ENCODE data around the gene CCDC120.

The CCDC120 gene

DNA sequence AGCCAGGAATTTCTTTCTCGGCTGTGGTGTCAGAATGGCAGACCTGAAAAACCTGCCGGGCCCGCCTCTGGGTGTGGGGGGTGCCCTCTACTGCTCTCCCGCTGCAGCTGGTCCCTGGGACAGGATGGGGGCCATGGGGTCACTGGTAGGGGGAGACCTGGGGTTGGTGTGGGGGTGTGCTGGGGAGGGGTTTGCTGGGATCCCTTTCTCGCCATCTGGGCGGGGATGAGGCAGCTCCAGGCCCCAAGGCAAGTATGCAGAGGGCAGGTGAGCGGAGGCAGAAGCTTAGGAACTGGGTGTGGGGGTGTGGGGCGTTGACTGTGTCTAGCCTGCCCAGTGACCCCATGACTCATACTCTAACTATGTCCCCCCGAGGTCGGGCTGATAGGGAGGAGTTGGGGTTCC lies 884 bp downstream of the CCDC120 start:
- TF ChIP-seq, protein P1, sequence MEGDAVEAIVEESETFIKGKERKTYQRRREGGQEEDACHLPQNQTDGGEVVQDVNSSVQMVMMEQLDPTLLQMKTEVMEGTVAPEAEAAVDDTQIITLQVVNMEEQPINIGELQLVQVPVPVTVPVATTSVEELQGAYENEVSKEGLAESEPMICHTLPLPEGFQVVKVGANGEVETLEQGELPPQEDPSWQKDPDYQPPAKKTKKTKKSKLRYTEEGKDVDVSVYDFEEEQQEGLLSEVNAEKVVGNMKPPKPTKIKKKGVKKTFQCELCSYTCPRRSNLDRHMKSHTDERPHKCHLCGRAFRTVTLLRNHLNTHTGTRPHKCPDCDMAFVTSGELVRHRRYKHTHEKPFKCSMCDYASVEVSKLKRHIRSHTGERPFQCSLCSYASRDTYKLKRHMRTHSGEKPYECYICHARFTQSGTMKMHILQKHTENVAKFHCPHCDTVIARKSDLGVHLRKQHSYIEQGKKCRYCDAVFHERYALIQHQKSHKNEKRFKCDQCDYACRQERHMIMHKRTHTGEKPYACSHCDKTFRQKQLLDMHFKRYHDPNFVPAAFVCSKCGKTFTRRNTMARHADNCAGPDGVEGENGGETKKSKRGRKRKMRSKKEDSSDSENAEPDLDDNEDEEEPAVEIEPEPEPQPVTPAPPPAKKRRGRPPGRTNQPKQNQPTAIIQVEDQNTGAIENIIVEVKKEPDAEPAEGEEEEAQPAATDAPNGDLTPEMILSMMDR (IDR thresholded peaks at IDR 0.05), result no peak
- no peak overlapping the region for H3K4me3 ChIP-seq (ENCODE audit: low read depth in 1 of 2, low read length in 1 of 2)
- H3K27me3 ChIP-seq, result no peaks in the 10 kb centered on the region
- no peaks in the 10 kb centered on the region for H3K4me1 ChIP-seq (ENCODE audit: control insufficient read depth in 1 of 2, insufficient read depth in 1 of 2, low read depth in 1 of 2, low read length in 1 of 2)
- no peaks in the 10 kb centered on the region for H3K9me3 ChIP-seq
- no peak overlapping the region for H3K27ac ChIP-seq
- no peaks in the 10 kb centered on the region for H3K36me3 ChIP-seq

DNA sequence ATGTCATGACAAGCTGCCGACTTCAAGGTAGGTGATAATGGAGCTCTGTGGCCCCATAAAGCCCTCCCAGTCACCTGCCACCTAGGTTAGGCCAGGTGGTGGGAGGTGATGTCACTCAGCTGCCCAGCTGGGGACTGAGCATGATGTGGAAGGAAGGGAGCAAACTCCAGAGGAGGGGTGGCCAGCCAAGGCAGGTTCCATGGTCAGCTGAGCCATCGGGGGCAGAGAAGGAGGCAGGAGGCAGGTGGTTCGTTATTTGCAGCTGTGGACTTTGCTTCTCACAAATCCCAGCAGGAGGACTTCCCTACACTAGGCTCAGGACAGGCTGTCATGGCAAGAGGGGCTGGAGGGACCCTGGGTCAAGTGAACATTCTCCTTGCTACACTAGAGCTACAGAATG lies 2.1 kb downstream of the CCDC120 start:
- Histone ChIP-seq H3K27me3 (no peaks in the 10 kb centered on the region), H3K4me1 (ENCODE audit: control insufficient read depth in 1 of 2, insufficient read depth in 1 of 2, low read depth in 1 of 2, low read length in 1 of 2) (no peaks in the 10 kb centered on the region), H3K36me3 (no peaks in the 10 kb centered on the region), H3K4me3 (ENCODE audit: low read depth in 1 of 2, low read length in 1 of 2) (no peak overlapping the region), H3K27ac (no peak overlapping the region), H3K9me3 (no peaks in the 10 kb centered on the region)
- TF ChIP-seq, protein P1 (IDR thresholded peaks at IDR 0.05), result no peak

DNA sequence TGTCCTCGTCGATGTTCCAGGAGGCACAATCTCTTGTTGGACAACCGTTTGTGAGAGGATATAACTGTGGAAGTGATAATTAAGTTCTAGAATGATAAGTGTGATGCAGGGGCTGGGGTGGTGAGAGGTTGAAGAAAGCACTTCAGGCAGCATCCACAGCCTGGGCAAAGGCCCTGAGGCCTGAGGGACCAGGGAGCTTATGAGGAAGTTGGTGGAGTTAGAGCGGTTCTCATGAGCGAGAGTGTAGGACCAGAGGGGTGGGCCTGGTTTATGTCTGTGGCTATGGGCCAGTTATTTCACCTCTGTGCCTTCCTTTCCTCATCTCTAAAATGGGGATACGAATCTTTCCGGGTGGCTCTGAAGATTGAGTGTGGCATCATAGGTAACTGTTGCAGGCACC lies 2.7 kb downstream of the CCDC120 start:
- TF ChIP-seq, protein P1 (IDR thresholded peaks at IDR 0.05), result no peak
- Histone ChIP-seq H3K4me3 (ENCODE audit: low read depth in 1 of 2, low read length in 1 of 2) (no peak overlapping the region), H3K27me3 (no peaks in the 10 kb centered on the region), H3K27ac (no peak overlapping the region), H3K9me3 (no peaks in the 10 kb centered on the region), H3K36me3 (no peaks in the 10 kb centered on the region), H3K4me1 (ENCODE audit: control insufficient read depth in 1 of 2, insufficient read depth in 1 of 2, low read depth in 1 of 2, low read length in 1 of 2) (no peaks in the 10 kb centered on the region)

DNA sequence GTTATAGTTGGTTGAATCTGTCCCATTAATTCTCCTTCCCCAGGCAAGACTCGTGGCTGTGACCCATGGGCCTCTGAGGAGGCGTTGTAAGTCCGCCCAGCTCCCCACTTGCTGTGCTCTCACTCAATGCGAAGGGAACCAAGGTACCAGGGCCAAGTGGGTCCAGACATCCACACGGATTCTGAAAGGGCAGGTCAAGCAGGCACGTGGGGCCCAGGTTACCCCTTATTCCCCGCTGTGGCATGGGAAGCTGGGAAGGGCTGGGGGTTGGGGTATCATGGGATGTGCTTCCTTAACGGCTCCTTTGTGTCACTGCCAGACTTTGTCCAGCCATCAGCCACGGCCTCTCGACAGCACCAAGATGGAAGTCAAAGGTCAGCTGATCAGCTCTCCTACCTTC lies 3.1 kb downstream of the CCDC120 start:
- H3K4me3 ChIP-seq (ENCODE audit: low read depth in 1 of 2, low read length in 1 of 2), result no peak overlapping the region
- no peaks in the 10 kb centered on the region for H3K9me3 ChIP-seq
- H3K36me3 ChIP-seq, result no peaks in the 10 kb centered on the region
- H3K4me1 ChIP-seq (ENCODE audit: control insufficient read depth in 1 of 2, insufficient read depth in 1 of 2, low read depth in 1 of 2, low read length in 1 of 2), result no peaks in the 10 kb centered on the region
- TF ChIP-seq, protein P1 (IDR thresholded peaks at IDR 0.05), result no peak
- H3K27ac ChIP-seq, result no peak overlapping the region
- no peaks in the 10 kb centered on the region for H3K27me3 ChIP-seq

DNA sequence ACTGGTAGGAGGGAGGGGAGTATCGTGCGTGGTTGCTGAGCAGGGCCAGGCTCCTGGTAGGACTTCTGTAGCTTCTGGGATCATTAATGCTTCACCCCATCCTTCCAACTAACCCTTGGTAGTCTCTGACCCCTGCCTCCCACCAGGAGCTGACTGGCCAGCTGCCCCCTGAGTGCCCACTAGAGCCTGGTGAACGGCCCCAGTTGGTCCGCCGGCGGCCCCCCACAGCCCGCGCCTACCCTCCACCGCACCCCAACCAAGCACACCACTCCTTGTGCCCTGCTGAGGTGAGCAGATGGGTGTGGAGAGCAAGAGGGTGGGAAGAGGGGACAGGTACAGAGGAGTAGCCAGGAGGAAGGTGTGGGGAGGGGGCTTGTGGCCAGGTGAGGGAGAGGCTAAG lies 4.9 kb downstream of the CCDC120 start:
- H3K27me3 ChIP-seq, result no peaks in the 10 kb centered on the region

More for the DNA sequence above, 4.9 kb downstream of the CCDC120 start:
- no peak overlapping the region for H3K4me3 ChIP-seq (ENCODE audit: low read depth in 1 of 2, low read length in 1 of 2)
- no peaks in the 10 kb centered on the region for H3K9me3 ChIP-seq
- TF ChIP-seq, protein P1 (IDR thresholded peaks at IDR 0.05), result no peak
- no peaks in the 10 kb centered on the region for H3K36me3 ChIP-seq
- H3K4me1 ChIP-seq (ENCODE audit: control insufficient read depth in 1 of 2, insufficient read depth in 1 of 2, low read depth in 1 of 2, low read length in 1 of 2), result no peaks in the 10 kb centered on the region
- H3K27ac ChIP-seq, result no peak overlapping the region
